Naive thymus-derived CD4-positive, alpha-beta T cell (primary cell): Measurements from ENCODE around the gene PTCHD1. TPM values are rescaled to one million over a fixed set of nuclear protein-coding genes. Genes with fewer than 3 reads are reported as not detected.

Experiments used
- ATAC-seq: fragments of 150-1000 bp; cut with Tn5 transposase; 2 replicates; pipeline ENCODE4 v1.10.0; 2021; ENCODE audit warnings: mild to moderate bottlenecking, moderate library complexity
- CTCF ChIA-PET: fragments of 350-600 bp; sonication (Branson Sonifier 250); formaldehyde crosslinking; loops from one replicate; lab custom pipeline; 2021; ENCODE audit warnings: antibody characterized with exemption; lab: Charles Lee
- POLR2A ChIA-PET: fragments of 350-600 bp; sonication (Branson Sonifier 250); formaldehyde crosslinking; loops from one replicate; lab custom pipeline; 2021; ENCODE audit warnings: antibody characterized with exemption, inconsistent platforms; lab: Charles Lee
- DNase-seq, 9 donors: peaks; one replicate each; pipeline versions ENCODE4 v3.0.0 to v3.0.0-alpha.2; 2020 to 2022; ENCODE audit warnings: mixed read lengths in 1 of 9
- H3K27ac ChIP-seq: one replicate; pipeline ENCODE4 v1.7.0; 2013; ENCODE audit warnings: mild to moderate bottlenecking, low read depth, low read length, moderate library complexity
- H3K27me3 ChIP-seq, 2 donors: one replicate each; pipeline ENCODE4 v1.7.0; 2013; ENCODE audit warnings: low read length in 2 of 2, mild to moderate bottlenecking in 2 of 2, moderate library complexity in 2 of 2; ENCODE audit not compliant: control insufficient read depth in 2 of 2, insufficient read depth in 2 of 2
- H3K36me3 ChIP-seq, 3 experiments: 1 replicate in 2 of 3; 2 replicates in 1 of 3; pipeline ENCODE4 v1.7.0; 2013; ENCODE audit warnings: low read length in 3 of 3, mild to moderate bottlenecking in 3 of 3, moderate library complexity in 1 of 3; ENCODE audit not compliant: insufficient read depth in 3 of 3, control insufficient read depth in 2 of 3
- H3K4me1 ChIP-seq, 2 donors: one replicate each; pipeline ENCODE4 v1.7.0; 2013; ENCODE audit warnings: low read length in 2 of 2, mild to moderate bottlenecking in 2 of 2, moderate library complexity in 1 of 2; ENCODE audit not compliant: control insufficient read depth in 2 of 2, insufficient read depth in 2 of 2
- H3K4me3 ChIP-seq: 2 replicates; pipeline ENCODE4 v1.7.0; 2013; ENCODE audit warnings: mild to moderate bottlenecking, low read length
- H3K9me3 ChIP-seq, 3 experiments: 1 replicate in 2 of 3; 2 replicates in 1 of 3; pipeline ENCODE4 v1.7.0; 2013; ENCODE audit warnings: low read length in 3 of 3; ENCODE audit not compliant: control insufficient read depth in 2 of 3
- H3K27ac Mint-ChIP-seq, 9 donors: one replicate each; pipeline ENCODE4 v1.8.0; 2020 to 2022; ENCODE audit warnings: mixed read lengths in 9 of 9, mild to moderate bottlenecking in 8 of 9, moderate library complexity in 5 of 9, inconsistent platforms in 2 of 9
- H3K27me3 Mint-ChIP-seq, 5 donors: one replicate each; pipeline ENCODE4 v1.8.0; 2021 to 2022; ENCODE audit warnings: mixed read lengths in 5 of 5, mild to moderate bottlenecking in 1 of 5
- H3K36me3 Mint-ChIP-seq, 5 donors: one replicate each; pipeline ENCODE4 v1.8.0; 2020 to 2022; ENCODE audit warnings: mixed read lengths in 5 of 5, mild to moderate bottlenecking in 3 of 5, inconsistent platforms in 1 of 5
- H3K4me1 Mint-ChIP-seq, 7 donors: one replicate each; pipeline ENCODE4 v1.8.0; 2020 to 2022; ENCODE audit warnings: mixed read lengths in 7 of 7, mild to moderate bottlenecking in 3 of 7, inconsistent platforms in 1 of 7
- H3K4me3 Mint-ChIP-seq, 10 donors: one replicate each; pipeline ENCODE4 v1.8.0; 2020 to 2022; ENCODE audit warnings: mild to moderate bottlenecking in 10 of 10, mixed read lengths in 10 of 10, moderate library complexity in 6 of 10, inconsistent platforms in 2 of 10
- H3K9me3 Mint-ChIP-seq, 11 donors: one replicate each; pipeline ENCODE4 v1.8.0; 2020 to 2022; ENCODE audit warnings: mixed read lengths in 11 of 11, mild to moderate bottlenecking in 4 of 11, inconsistent platforms in 1 of 11, moderate library complexity in 1 of 11
- intact Hi-C, 2 donors: fragments of 100-400 bp; cut with micrococcal nuclease; formaldehyde crosslinking; loops; one replicate each; pipeline ENCODE4 v1.15.1; 2023
- polyA plus RNA-seq, 2 donors: library from polyadenylated mRNA; unstranded; fragments of 300-500 nt; fragmentation: Illumina TruSeq; gene quantifications; one replicate each; pipeline ENCODE4 v1.2.3, GENCODE V29; 2021
- total RNA-seq, 6 experiments: library from RNA in 5 of 6; stranded (reverse) in 5 of 6; gene quantifications; 1 replicate in 5 of 6; 2 replicates in 1 of 6; pipeline ENCODE4 v1.2.3 and lab custom pipeline; 2021 to 2026

PTCHD1 gene
- total and polyA plus RNA-seq, 7 experiments from 2014 or later: not detected

- intact Hi-C loops: no loop called here
- no peaks in the 10 kb centered on the region for H3K4me1 ChIP-seq
- no peak overlapping the region for H3K27ac ChIP-seq
- no peaks in the 10 kb centered on the region for H3K27me3 ChIP-seq
- H3K4me1 Mint-ChIP-seq: peaks cover 0 to 15% (median 11%) of the 10 kb centered on the region in 7 donors
- H3K27me3 Mint-ChIP-seq: peaks cover 20 to 59% (median 37%) of the 10 kb centered on the region in 5 donors
- no peak overlapping the region for H3K4me3 ChIP-seq
- H3K9me3 ChIP-seq: no peaks in the 10 kb centered on the region
- CTCF ChIA-PET: no interaction called here
- peak overlapping the region in 5 of 10 donors; percentile 10 to 86 (median 58) for H3K4me3 Mint-ChIP-seq
- DNase-seq (no peak), ATAC-seq (no peak)
- POLR2A ChIA-PET: no interaction called here
- no peak overlapping the region for H3K27ac Mint-ChIP-seq
- no peaks in the 10 kb centered on the region for H3K36me3 ChIP-seq
- H3K36me3 Mint-ChIP-seq: no peaks in the 10 kb centered on the region
- peaks cover 0 to 2% (median 0%) of the 10 kb centered on the region in 11 donors for H3K9me3 Mint-ChIP-seq
These were observed 1.5 kb upstream of the PTCHD1 start for GRCh38 chrX:23332888-23333821.

GRCh38 chrX:23333842-23334520 is 668 bp upstream of the PTCHD1 start:
- peak overlapping the region in 6 of 10 donors; percentile 10 to 86 (median 29) for H3K4me3 Mint-ChIP-seq
- CTCF ChIA-PET: no interaction called here
- peaks cover 0 to 2% (median 0%) of the 10 kb centered on the region in 11 donors for H3K9me3 Mint-ChIP-seq
- peaks cover 20 to 58% (median 39%) of the 10 kb centered on the region in 5 donors for H3K27me3 Mint-ChIP-seq
- no peaks in the 10 kb centered on the region for H3K36me3 ChIP-seq
- H3K4me1 ChIP-seq: no peaks in the 10 kb centered on the region
- H3K4me1 Mint-ChIP-seq: peaks cover 0 to 15% (median 11%) of the 10 kb centered on the region in 7 donors
- no peaks in the 10 kb centered on the region for H3K9me3 ChIP-seq
- intact Hi-C loops: no loop called here
- H3K27ac ChIP-seq: no peak overlapping the region
- POLR2A ChIA-PET: no interaction called here
- no peak for ATAC-seq
- H3K4me3 ChIP-seq: no peak overlapping the region
- DNase-seq: no peak
- no peaks in the 10 kb centered on the region for H3K36me3 Mint-ChIP-seq
- no peak overlapping the region for H3K27ac Mint-ChIP-seq
- H3K27me3 ChIP-seq: no peaks in the 10 kb centered on the region

GRCh38 chrX:23334521-23334847 is 165 bp upstream of the PTCHD1 start:
- intact Hi-C loops: no loop called here
- no peaks in the 10 kb centered on the region for H3K36me3 ChIP-seq
- H3K4me1 Mint-ChIP-seq: peaks cover 0 to 15% (median 11%) of the 10 kb centered on the region in 7 donors
- no peaks in the 10 kb centered on the region for H3K9me3 ChIP-seq
- no peaks in the 10 kb centered on the region for H3K27me3 ChIP-seq
- no peak overlapping the region for H3K27ac ChIP-seq
- H3K36me3 Mint-ChIP-seq: no peaks in the 10 kb centered on the region
- POLR2A ChIA-PET: no interaction called here
- CTCF ChIA-PET: no interaction called here
- no peak for DNase-seq
- H3K4me3 Mint-ChIP-seq: peak overlapping the region in 1 of 10 donors; percentile 76
- no peak for ATAC-seq
- H3K4me1 ChIP-seq: no peaks in the 10 kb centered on the region
- H3K27me3 Mint-ChIP-seq: peaks cover 20 to 55% (median 42%) of the 10 kb centered on the region in 5 donors
- H3K9me3 Mint-ChIP-seq: peaks cover 0 to 2% (median 0%) of the 10 kb centered on the region in 11 donors
- H3K27ac Mint-ChIP-seq: no peak overlapping the region
- no peak overlapping the region for H3K4me3 ChIP-seq

- H3K9me3 Mint-ChIP-seq: peaks cover 0 to 2% (median 0%) of the 10 kb centered on the region in 11 donors
- POLR2A ChIA-PET: no interaction called here
- CTCF ChIA-PET: no interaction called here
- Histone ChIP-seq H3K27ac (no peak overlapping the region), H3K4me1 (no peaks in the 10 kb centered on the region), H3K4me3 (no peak overlapping the region), H3K9me3 (no peaks in the 10 kb centered on the region), H3K36me3 (no peaks in the 10 kb centered on the region), H3K27me3 (no peaks in the 10 kb centered on the region)
- intact Hi-C loops: no loop called here
- no peak overlapping the region for H3K27ac Mint-ChIP-seq
- ATAC-seq (no peak), DNase-seq (no peak)
- H3K27me3 Mint-ChIP-seq: peaks cover 8 to 35% (median 23%) of the 10 kb centered on the region in 5 donors
- no peak overlapping the region for H3K4me3 Mint-ChIP-seq
- no peaks in the 10 kb centered on the region for H3K36me3 Mint-ChIP-seq
- peaks cover 0 to 6% (median 5%) of the 10 kb centered on the region in 7 donors for H3K4me1 Mint-ChIP-seq
These were observed 3.7 kb downstream of the PTCHD1 start for GRCh38 chrX:23338334-23338733.

GRCh38 chrX:23341452-23341851 is 6.8 kb downstream of the PTCHD1 start:
- Mint-ChIP-seq H3K4me3 (no peak overlapping the region), H3K9me3 (peaks cover 0 to 2% (median 0%) of the 10 kb centered on the region in 11 donors), H3K36me3 (no peaks in the 10 kb centered on the region), H3K27ac (no peak overlapping the region), H3K4me1 (no peaks in the 10 kb centered on the region), H3K27me3 (peaks cover 0 to 38% (median 14%) of the 10 kb centered on the region in 5 donors)
- no peak overlapping the region for H3K4me3 ChIP-seq
- ChIA-PET POLR2A (no interaction called here), CTCF (interaction anchor here (0.6 kb wide), 1 partner anchor 1497 kb away, joined by 4 read pairs; no protein-coding TSS in a partner anchor)
- H3K36me3 ChIP-seq: no peaks in the 10 kb centered on the region
- no peak for DNase-seq
- no peaks in the 10 kb centered on the region for H3K4me1 ChIP-seq
- intact Hi-C loops: no loop called here
- no peak for ATAC-seq
- H3K9me3 ChIP-seq: no peaks in the 10 kb centered on the region
- H3K27ac ChIP-seq: no peak overlapping the region
- no peaks in the 10 kb centered on the region for H3K27me3 ChIP-seq

- ChIA-PET CTCF (no interaction called here), POLR2A (no interaction called here)
- Histone ChIP-seq H3K9me3 (no peaks in the 10 kb centered on the region), H3K36me3 (no peaks in the 10 kb centered on the region), H3K27me3 (no peaks in the 10 kb centered on the region), H3K27ac (no peak overlapping the region), H3K4me1 (no peaks in the 10 kb centered on the region), H3K4me3 (no peak overlapping the region)
- DNase-seq: no peak
- Mint-ChIP-seq H3K4me1 (no peaks in the 10 kb centered on the region), H3K27ac (no peak overlapping the region), H3K27me3 (peaks cover 0 to 39% (median 9%) of the 10 kb centered on the region in 5 donors), H3K4me3 (no peak overlapping the region), H3K36me3 (no peaks in the 10 kb centered on the region), H3K9me3 (peaks cover 0 to 10% (median under 1%) of the 10 kb centered on the region in 11 donors)
- no peak for ATAC-seq
- intact Hi-C loops: no loop called here
These were observed 9.7 kb downstream of the PTCHD1 start for GRCh38 chrX:23344238-23344903.
